Stimulated activated CD8-positive, alpha-beta memory T cell treated with anti-CD3 and anti-CD28 coated beads, Interleukin-4, amount 100 ng/mL, for 1 hour (primary cell): ENCODE results near the gene COL19A1.

ENCODE experiments used
- DNase-seq, 2 donors: peaks; one replicate each; pipeline ENCODE4 v3.0.0-alpha.2; 2020; ENCODE audit warnings: low read depth in 2 of 2, low spot score in 1 of 2

The COL19A1 gene

GRCh38 chr6:70164556-70164955 lies 298.2 kb downstream of the COL19A1 start:
- DNase-seq = no peak

- no peak for DNase-seq
Measured at GRCh38 chr6:70166088-70166958, 300.0 kb downstream of the COL19A1 start.

- DNase-seq = no peak
Measured at GRCh38 chr6:70168681-70169377, 302.5 kb downstream of the COL19A1 start.

- no peak for DNase-seq
Measured at GRCh38 chr6:70171236-70171635, 304.9 kb downstream of the COL19A1 start.

GRCh38 chr6:70172252-70172651 lies 305.9 kb downstream of the COL19A1 start:
- DNase-seq = no peak

- DNase-seq = no peak
Measured at GRCh38 chr6:70175770-70176169, 309.4 kb downstream of the COL19A1 start.

GRCh38 chr6:70176842-70177550 lies 310.6 kb downstream of the COL19A1 start:
- no peak for DNase-seq

GRCh38 chr6:70180183-70180900 lies 314.0 kb downstream of the COL19A1 start:
- no peak for DNase-seq

GRCh38 chr6:70180901-70181599 lies 314.7 kb downstream of the COL19A1 start:
- DNase-seq = no peak

- no peak for DNase-seq
Measured at GRCh38 chr6:70183538-70183937, 317.2 kb downstream of the COL19A1 start.

GRCh38 chr6:70184723-70185122 lies 318.4 kb downstream of the COL19A1 start:
- DNase-seq = no peak

GRCh38 chr6:70186461-70186860 lies 320.1 kb downstream of the COL19A1 start:
- no peak for DNase-seq

GRCh38 chr6:70188202-70188601 lies 321.8 kb downstream of the COL19A1 start:
- no peak for DNase-seq

GRCh38 chr6:70194421-70194820 lies 328.1 kb downstream of the COL19A1 start:
- DNase-seq = no peak

GRCh38 chr6:70196531-70196930 lies 330.2 kb downstream of the COL19A1 start:
- DNase-seq = no peak

- no peak for DNase-seq
Measured at GRCh38 chr6:70198785-70199184, 332.4 kb downstream of the COL19A1 start.

- DNase-seq = no peak
Measured at GRCh38 chr6:70208235-70208790, 342.0 kb downstream of the COL19A1 start.

- no peak for DNase-seq
Measured at GRCh38 chr6:70210462-70210861, 344.1 kb downstream of the COL19A1 start.

- no peak for DNase-seq
Measured at GRCh38 chr6:70215460-70216108, 349.2 kb downstream of the COL19A1 start.

GRCh38 chr6:70216767-70217166 lies 350.4 kb downstream of the COL19A1 start:
- DNase-seq = no peak
